Mesendoderm (in vitro differentiated cells): ENCODE measurements around the gene ERGIC2.

Experiments used
- DNase-seq: peaks from one replicate; pipeline ENCODE4 v3.0.0; 2013
- H2AK5ac ChIP-seq: 2 replicates; pipeline ENCODE4 v1.6.1; 2013; ENCODE audit warnings: low read length, inconsistent platforms
- H2BK120ac ChIP-seq: 2 replicates; pipeline ENCODE4 v1.6.1; 2013; ENCODE audit warnings: low read depth, mild to moderate bottlenecking, low read length, moderate library complexity, mixed read lengths
- H2BK15ac ChIP-seq: replicated peaks from 2 replicates; pipeline ENCODE4 v1.6.1; 2013; ENCODE audit warnings: low read depth, mild to moderate bottlenecking, moderate library complexity
- H2BK5ac ChIP-seq: 2 replicates; pipeline ENCODE4 v1.6.1; 2013; ENCODE audit warnings: low read length, inconsistent platforms
- H3K18ac ChIP-seq: 2 replicates; pipeline ENCODE4 v1.6.1; 2013; ENCODE audit warnings: mild to moderate bottlenecking, low read length, mixed read lengths
- H3K23ac ChIP-seq: one replicate; pipeline ENCODE4 v1.6.1; 2013; ENCODE audit warnings: low read length
- H3K27ac ChIP-seq: 2 replicates; pipeline ENCODE4 v1.5.1; 2013; ENCODE audit warnings: low read depth, mild to moderate bottlenecking, inconsistent platforms, low read length, moderate library complexity
- H3K27me3 ChIP-seq: 2 replicates; pipeline ENCODE4 v1.6.1; 2013; ENCODE audit warnings: low read length, control low read depth, mild to moderate bottlenecking, inconsistent platforms; ENCODE audit not compliant: insufficient read depth, poor library complexity
- H3K36me3 ChIP-seq: 2 replicates; pipeline ENCODE4 v1.6.1; 2013; ENCODE audit warnings: low read length, inconsistent platforms; ENCODE audit not compliant: control insufficient read depth, insufficient read depth
- H3K4ac ChIP-seq: one replicate; pipeline ENCODE4 v1.6.1; 2013; ENCODE audit warnings: low read depth, mild to moderate bottlenecking, low read length, moderate library complexity
- H3K4me1 ChIP-seq: 2 replicates; pipeline ENCODE4 v1.6.1; 2013; ENCODE audit warnings: low read depth, low read length, inconsistent platforms; ENCODE audit not compliant: control insufficient read depth
- H3K4me2 ChIP-seq: 2 replicates; pipeline ENCODE4 v1.6.1; 2013; ENCODE audit warnings: low read length
- H3K4me3 ChIP-seq: 2 replicates; pipeline ENCODE4 v1.5.1; 2013; ENCODE audit warnings: mild to moderate bottlenecking, low read length
- H3K56ac ChIP-seq: one replicate; pipeline ENCODE4 v1.6.1; 2013; ENCODE audit warnings: low read length
- H3K79me1 ChIP-seq: 2 replicates; pipeline ENCODE4 v1.6.1; 2013; ENCODE audit warnings: low read length, inconsistent platforms
- H3K79me2 ChIP-seq: 2 replicates; pipeline ENCODE4 v1.6.1; 2013; ENCODE audit warnings: mild to moderate bottlenecking, low read length; ENCODE audit not compliant: control insufficient read depth, insufficient read depth
- H3K9ac ChIP-seq: 2 replicates; pipeline ENCODE4 v1.6.1; 2013; ENCODE audit warnings: low read length, inconsistent platforms
- H4K5ac ChIP-seq: one replicate; pipeline ENCODE4 v1.6.1; 2013; ENCODE audit warnings: low read length
- H4K8ac ChIP-seq: one replicate; pipeline ENCODE4 v1.6.1; 2013; ENCODE audit warnings: low read depth, mild to moderate bottlenecking, control low read depth, low read length, moderate library complexity
- WGBS: extraction: QIAGEN DNeasy Blood & Tissue Kit; methylation state at CpG from one replicate; pipeline ENCODE4 v1.1.7; 2013; ENCODE audit warnings: low lambda C conversion rate, missing lambda C conversion rate; ENCODE audit not compliant: insufficient coverage; ENCODE audit errors: extremely low coverage; 5-methylcytosine and 5-hydroxymethylcytosine counted together

ERGIC2 gene

DNA sequence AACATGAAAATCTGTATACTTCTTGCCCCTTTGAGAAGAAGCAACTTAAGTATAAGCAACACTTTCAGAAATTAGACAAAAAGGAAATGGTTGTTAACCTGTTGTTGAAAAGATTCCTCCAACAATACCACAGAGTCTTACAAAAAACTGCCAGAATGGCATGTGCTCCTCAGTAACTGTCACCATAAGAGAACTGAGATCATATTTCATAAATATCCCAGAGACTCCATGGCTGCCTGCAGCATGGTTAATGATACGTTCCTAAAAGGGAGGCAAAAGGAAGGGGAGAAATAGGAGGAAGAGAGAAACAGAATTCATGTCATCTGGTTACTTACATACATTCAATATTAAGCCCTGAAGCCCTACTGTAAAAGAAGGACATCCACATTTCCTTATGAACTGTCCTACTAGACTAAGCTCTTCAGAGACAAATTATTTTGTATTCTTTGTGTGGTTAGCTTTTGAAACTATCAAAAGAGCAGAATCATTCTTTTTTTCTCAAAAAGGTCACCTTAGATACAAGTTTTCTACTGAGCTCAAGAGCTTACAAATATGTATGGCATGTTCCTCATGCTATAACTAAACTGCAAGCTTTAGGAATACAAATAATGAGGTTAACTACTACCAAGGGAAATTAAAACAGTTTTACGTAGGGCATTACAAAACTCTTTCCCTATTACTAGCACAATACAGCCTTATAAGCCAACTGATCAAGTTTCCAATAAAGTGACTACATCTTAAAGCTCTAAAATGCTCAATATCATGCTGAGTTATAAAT, 37.8 kb downstream of the ERGIC2 start:
- Histone ChIP-seq H4K8ac (no peak overlapping the region), H2BK120ac (no peak overlapping the region), H2BK5ac (no peak overlapping the region), H2AK5ac (no peak overlapping the region), H3K4me3 (no peak overlapping the region), H3K18ac (no peak overlapping the region), H3K9ac (no peak overlapping the region), H3K36me3 (no peaks in the 10 kb centered on the region), H2BK15ac (no peak overlapping the region), H4K5ac (no peak overlapping the region), H3K27me3 (no peaks in the 10 kb centered on the region), H3K4ac (no peak overlapping the region), H3K79me2 (no peaks in the 10 kb centered on the region), H3K4me1 (no peaks in the 10 kb centered on the region), H3K4me2 (no peak overlapping the region), H3K79me1 (no peaks in the 10 kb centered on the region), H3K56ac (no peak overlapping the region), H3K23ac (no peak overlapping the region), H3K27ac (no peak overlapping the region)
- no CpG with 5 or more reads among the region's 2 CpGs for WGBS
- no peak for DNase-seq

- H3K4me1 ChIP-seq, result no peaks in the 10 kb centered on the region
- WGBS, result no CpG with 5 or more reads among the region's 1 CpG
- H3K79me1 ChIP-seq, result no peaks in the 10 kb centered on the region
- H3K4me2 ChIP-seq, result no peak overlapping the region
- no peak overlapping the region for H2BK5ac ChIP-seq
- no peak overlapping the region for H3K4ac ChIP-seq
- H2AK5ac ChIP-seq, result no peak overlapping the region
- no peak for DNase-seq
- H3K36me3 ChIP-seq, result no peaks in the 10 kb centered on the region
- H3K18ac ChIP-seq, result no peak overlapping the region
- no peak overlapping the region for H3K23ac ChIP-seq
- H4K5ac ChIP-seq, result no peak overlapping the region
- no peak overlapping the region for H3K9ac ChIP-seq
- H3K27ac ChIP-seq, result no peak overlapping the region
- H3K4me3 ChIP-seq, result no peak overlapping the region
- no peak overlapping the region for H4K8ac ChIP-seq
- H3K56ac ChIP-seq, result no peak overlapping the region
- no peaks in the 10 kb centered on the region for H3K79me2 ChIP-seq
- H2BK15ac ChIP-seq, result no peak overlapping the region
- no peak overlapping the region for H2BK120ac ChIP-seq
- no peaks in the 10 kb centered on the region for H3K27me3 ChIP-seq
Observed at GRCh38 chr12:29337325-29337724, 43.6 kb downstream of the ERGIC2 start.

GRCh38 chr12:29334937-29335336, 46.0 kb downstream of the ERGIC2 start:
- Histone ChIP-seq H4K5ac (no peak overlapping the region), H3K36me3 (no peaks in the 10 kb centered on the region), H2BK15ac (no peak overlapping the region), H3K4ac (no peak overlapping the region), H2BK120ac (no peak overlapping the region), H3K79me1 (no peaks in the 10 kb centered on the region), H3K79me2 (no peaks in the 10 kb centered on the region), H2AK5ac (no peak overlapping the region), H3K4me2 (no peak overlapping the region), H3K27ac (no peak overlapping the region), H3K23ac (no peak overlapping the region), H3K18ac (no peak overlapping the region), H2BK5ac (no peak overlapping the region), H3K4me1 (no peaks in the 10 kb centered on the region), H3K4me3 (no peak overlapping the region), H3K9ac (no peak overlapping the region), H3K56ac (no peak overlapping the region), H3K27me3 (no peaks in the 10 kb centered on the region), H4K8ac (no peak overlapping the region)
- no peak for DNase-seq
- WGBS, result no CpG with 5 or more reads among the region's 2 CpGs

DNA sequence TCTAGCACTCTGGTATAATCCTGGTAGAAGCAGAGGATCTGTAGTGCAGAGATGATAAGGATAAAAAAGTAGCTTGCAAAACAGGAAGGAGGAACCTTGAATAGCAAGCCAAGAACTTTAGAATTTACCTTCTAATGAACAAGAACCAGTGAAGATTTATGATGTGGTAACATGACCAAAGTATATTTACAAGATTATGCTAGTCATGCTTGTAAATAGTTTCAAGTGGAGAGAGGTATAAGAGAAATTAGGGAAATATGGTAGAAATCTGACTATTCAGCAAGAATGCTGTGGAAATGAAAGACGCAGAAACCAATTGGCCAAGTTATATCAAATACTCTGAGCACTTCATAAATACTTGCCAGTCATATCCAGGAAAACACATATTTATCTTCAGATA, 47.8 kb downstream of the ERGIC2 start:
- no peak overlapping the region for H4K8ac ChIP-seq

DNA sequence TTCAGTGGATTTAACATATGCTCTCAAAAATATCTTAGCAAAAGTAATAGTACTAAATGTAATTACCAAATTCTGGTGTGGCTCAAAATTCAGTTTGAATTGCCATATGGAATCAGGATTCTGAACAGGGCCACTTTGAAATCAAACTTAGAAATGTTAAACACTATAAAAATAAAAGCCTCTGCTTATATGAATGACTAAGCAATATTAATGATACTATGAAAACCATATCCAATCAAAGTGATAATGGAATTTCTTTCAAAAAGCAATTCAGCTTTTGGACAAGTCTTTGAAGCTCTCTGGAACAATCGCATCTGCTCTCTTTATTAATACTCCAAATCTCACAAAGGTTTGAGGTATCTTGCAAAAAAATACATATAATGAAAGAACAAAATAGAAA, 51.6 kb downstream of the ERGIC2 start:
- Histone ChIP-seq H3K36me3 (no peaks in the 10 kb centered on the region), H3K4me3 (no peak overlapping the region), H3K9ac (no peak overlapping the region), H3K79me1 (no peaks in the 10 kb centered on the region), H3K79me2 (no peaks in the 10 kb centered on the region), H3K18ac (no peak overlapping the region), H3K27ac (no peak overlapping the region), H2BK15ac (no peak overlapping the region), H4K5ac (no peak overlapping the region), H3K27me3 (no peaks in the 10 kb centered on the region), H2BK5ac (no peak overlapping the region), H2BK120ac (no peak overlapping the region), H3K4me1 (no peaks in the 10 kb centered on the region), H3K4me2 (no peak overlapping the region), H3K56ac (no peak overlapping the region), H3K23ac (no peak overlapping the region), H3K4ac (no peak overlapping the region), H4K8ac (no peak overlapping the region), H2AK5ac (no peak overlapping the region)
- no peak for DNase-seq
- no CpG with 5 or more reads among the region's 1 CpG for WGBS

More for the DNA sequence above, 47.8 kb downstream of the ERGIC2 start:
- no peak overlapping the region for H2AK5ac ChIP-seq
- H3K79me2 ChIP-seq, result no peaks in the 10 kb centered on the region
- H3K27me3 ChIP-seq, result no peaks in the 10 kb centered on the region
- no peak overlapping the region for H3K23ac ChIP-seq
- H2BK15ac ChIP-seq, result no peak overlapping the region
- H3K9ac ChIP-seq, result no peak overlapping the region
- DNase-seq, result no peak
- H3K4ac ChIP-seq, result no peak overlapping the region
- no peaks in the 10 kb centered on the region for H3K79me1 ChIP-seq
- H3K27ac ChIP-seq, result no peak overlapping the region
- no peak overlapping the region for H2BK120ac ChIP-seq
- H3K4me1 ChIP-seq, result no peaks in the 10 kb centered on the region
- no peaks in the 10 kb centered on the region for H3K36me3 ChIP-seq
- no peak overlapping the region for H3K56ac ChIP-seq
- H3K4me3 ChIP-seq, result no peak overlapping the region
- no peak overlapping the region for H3K18ac ChIP-seq
- no CpG with 5 or more reads among the region's 1 CpG for WGBS
- H4K5ac ChIP-seq, result no peak overlapping the region
- H3K4me2 ChIP-seq, result no peak overlapping the region
- no peak overlapping the region for H2BK5ac ChIP-seq

DNA sequence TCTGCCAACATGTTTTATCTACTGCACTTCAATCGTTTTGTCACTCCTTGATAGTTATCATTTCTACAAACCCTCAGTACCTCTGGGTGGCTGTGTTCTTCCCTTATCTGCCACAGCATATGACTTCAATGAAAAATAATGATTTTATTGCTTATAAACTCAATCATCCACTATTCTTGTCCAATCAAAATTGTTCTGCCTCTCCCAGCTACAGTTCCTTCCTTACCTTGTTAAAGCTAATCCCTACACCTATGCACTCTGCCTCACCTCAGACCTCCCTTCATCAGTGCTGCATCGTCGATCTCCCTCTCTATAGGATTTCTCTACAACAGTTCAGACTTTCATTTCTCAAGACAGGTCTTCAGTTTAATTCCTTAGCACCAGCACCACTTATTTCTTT, 58.8 kb downstream of the ERGIC2 start:
- DNase-seq, result no peak
- H3K18ac ChIP-seq, result no peak overlapping the region
- H3K4me2 ChIP-seq, result no peak overlapping the region
- H2BK120ac ChIP-seq, result no peak overlapping the region
- H2AK5ac ChIP-seq, result no peak overlapping the region
- no peak overlapping the region for H2BK15ac ChIP-seq
- H3K27me3 ChIP-seq, result no peaks in the 10 kb centered on the region
- H3K36me3 ChIP-seq, result no peaks in the 10 kb centered on the region
- H3K79me1 ChIP-seq, result no peaks in the 10 kb centered on the region
- H3K4ac ChIP-seq, result no peak overlapping the region
- no peak overlapping the region for H3K23ac ChIP-seq
- H3K56ac ChIP-seq, result no peak overlapping the region
- no peak overlapping the region for H4K8ac ChIP-seq
- no peak overlapping the region for H2BK5ac ChIP-seq
- H3K4me1 ChIP-seq, result no peaks in the 10 kb centered on the region
- H4K5ac ChIP-seq, result no peak overlapping the region
- no peak overlapping the region for H3K9ac ChIP-seq
- H3K79me2 ChIP-seq, result no peaks in the 10 kb centered on the region
- WGBS, result no CpG with 5 or more reads among the region's 3 CpGs
- no peak overlapping the region for H3K4me3 ChIP-seq
- no peak overlapping the region for H3K27ac ChIP-seq
